Kidney (tissue), 14 donors: ENCODE results near the gene PTPA. TPM values are rescaled to one million over a fixed set of nuclear protein-coding genes. Genes with fewer than 3 reads are reported as not detected.
A peak's percentile ranks its signal among the peaks of the same experiment; 100 is the strongest.

ENCODE experiments used
- DNase-seq, 5 donors: peaks; one replicate each; pipeline ENCODE4 v3.0.0-alpha.2; 2013 to 2020
- FAIRE-seq: peaks from 2 replicates; lab custom pipeline; 2012; peaks lifted over from hg19 to GRCh38; lab: Jason Lieb, UNC
- H3K27ac ChIP-seq, 2 donors: one replicate each; pipeline ENCODE4 v1.7.0; 2013; ENCODE audit warnings: low read depth in 2 of 2, low read length in 2 of 2, inconsistent platforms in 1 of 2
- H3K27me3 ChIP-seq: one replicate; pipeline ENCODE4 v1.7.1; 2013; ENCODE audit warnings: low read length, inconsistent platforms; ENCODE audit not compliant: control insufficient read depth, insufficient read depth
- H3K36me3 ChIP-seq, 3 donors: one replicate each; pipeline versions ENCODE4 v1.7.0 to v1.7.1; 2013; ENCODE audit warnings: low read length in 3 of 3, control low read depth in 1 of 3, inconsistent platforms in 1 of 3; ENCODE audit not compliant: insufficient read depth in 3 of 3, control insufficient read depth in 2 of 3
- H3K4me1 ChIP-seq, 3 donors: one replicate each; pipeline versions ENCODE4 v1.7.0 to v1.7.1; 2013; ENCODE audit warnings: low read length in 3 of 3, inconsistent platforms in 1 of 3, low read depth in 1 of 3; ENCODE audit not compliant: control insufficient read depth in 2 of 3, insufficient read depth in 2 of 3
- H3K4me3 ChIP-seq, 3 donors: one replicate each; pipeline versions ENCODE4 v1.7.0 to v1.8.1; 2013; ENCODE audit warnings: low read length in 3 of 3, control low read depth in 1 of 3, inconsistent platforms in 1 of 3
- H3K9ac ChIP-seq, 3 donors: one replicate each; pipeline versions ENCODE4 v1.7.0 to v1.7.1; 2013; ENCODE audit warnings: low read length in 3 of 3, control low read depth in 1 of 3, inconsistent platforms in 1 of 3
- H3K9me3 ChIP-seq, 3 donors: one replicate each; pipeline versions ENCODE4 v1.7.0 to v1.7.1; 2013; ENCODE audit warnings: low read length in 3 of 3, control low read depth in 1 of 3, inconsistent platforms in 1 of 3; ENCODE audit not compliant: control insufficient read depth in 2 of 3, insufficient read depth in 1 of 3
- intact Hi-C: fragments of 100-400 bp; cut with DNase I; formaldehyde crosslinking; loops from one replicate; pipeline ENCODE4 v1.11.1; 2022
- polyA plus RNA-seq: library from polyadenylated mRNA; stranded (reverse); fragments of 350-450 nt; fragmentation: Illumina TruSeq; extraction: RNeasy Lipid Tissue Mini Kit (QIAGEN cat#74804); gene quantifications from one replicate; pipeline ENCODE4 v1.2.3, GENCODE V29; 2014; ENCODE audit warnings: low read depth, low replicate concordance; ENCODE audit not compliant: insufficient read depth
- total RNA-seq: library from RNA; stranded (reverse); fragmentation: NEBNext Ultra II Directional; extraction: Animal tissue kit (Norgen Biotek cat#: 25700); gene quantifications from one replicate; pipeline ENCODE4 v1.2.1, GENCODE V29; 2021
- TF ChIP-seq, protein P1 (sequence below): IDR thresholded peaks from 3 replicates; pipeline ENCODE4 v1.5.1; 2012; ENCODE audit warnings: mild to moderate bottlenecking, moderate library complexity, borderline replicate concordance; ENCODE audit not compliant: insufficient read depth; ENCODE audit errors: extremely low read depth
- donor health status: control.
- donor health status: control.
- donor health status: control.
- donor health status: control.
- donor health status: control.
- donor health status: DM: yes; HTN: yes; CAD: no.
- donor health status: Normal renal cell carcinoma (clear cell type).

The PTPA gene
- total and polyA plus RNA-seq, 2 donors from 2014 or later: 161 to 164 TPM

DNA sequence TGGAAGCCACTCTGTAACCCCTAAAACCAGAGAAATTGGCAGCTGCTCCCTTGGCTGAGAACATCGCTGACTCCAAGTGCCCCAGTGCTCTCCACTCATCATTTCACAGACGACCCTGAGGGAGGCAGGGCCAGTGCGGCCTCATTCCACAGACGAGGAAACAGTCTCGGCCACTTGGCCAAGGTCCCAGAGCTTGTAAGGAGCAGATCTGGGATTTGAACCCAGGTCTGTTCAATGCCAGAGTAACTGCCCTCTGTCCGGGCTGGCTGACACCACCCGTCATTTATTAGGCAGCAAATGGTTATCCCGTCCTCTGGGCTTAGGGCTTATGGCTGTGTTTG lies 86.7 kb downstream of the PTPA start:
- H3K9ac ChIP-seq: no peak overlapping the region
- no peak for FAIRE-seq
- no peak for DNase-seq

More for the DNA sequence above, 86.7 kb downstream of the PTPA start:
- no peak overlapping the region for H3K4me3 ChIP-seq
- no peaks in the 10 kb centered on the region for H3K36me3 ChIP-seq
- no peaks in the 10 kb centered on the region for H3K4me1 ChIP-seq
- no peaks in the 10 kb centered on the region for H3K9me3 ChIP-seq
- no peaks in the 10 kb centered on the region for H3K27me3 ChIP-seq
- intact Hi-C loops: no loop called here
- TF ChIP-seq, protein P1, sequence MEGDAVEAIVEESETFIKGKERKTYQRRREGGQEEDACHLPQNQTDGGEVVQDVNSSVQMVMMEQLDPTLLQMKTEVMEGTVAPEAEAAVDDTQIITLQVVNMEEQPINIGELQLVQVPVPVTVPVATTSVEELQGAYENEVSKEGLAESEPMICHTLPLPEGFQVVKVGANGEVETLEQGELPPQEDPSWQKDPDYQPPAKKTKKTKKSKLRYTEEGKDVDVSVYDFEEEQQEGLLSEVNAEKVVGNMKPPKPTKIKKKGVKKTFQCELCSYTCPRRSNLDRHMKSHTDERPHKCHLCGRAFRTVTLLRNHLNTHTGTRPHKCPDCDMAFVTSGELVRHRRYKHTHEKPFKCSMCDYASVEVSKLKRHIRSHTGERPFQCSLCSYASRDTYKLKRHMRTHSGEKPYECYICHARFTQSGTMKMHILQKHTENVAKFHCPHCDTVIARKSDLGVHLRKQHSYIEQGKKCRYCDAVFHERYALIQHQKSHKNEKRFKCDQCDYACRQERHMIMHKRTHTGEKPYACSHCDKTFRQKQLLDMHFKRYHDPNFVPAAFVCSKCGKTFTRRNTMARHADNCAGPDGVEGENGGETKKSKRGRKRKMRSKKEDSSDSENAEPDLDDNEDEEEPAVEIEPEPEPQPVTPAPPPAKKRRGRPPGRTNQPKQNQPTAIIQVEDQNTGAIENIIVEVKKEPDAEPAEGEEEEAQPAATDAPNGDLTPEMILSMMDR: no peak
- H3K27ac ChIP-seq: peak overlapping the region in 1 of 2 donors; percentile 78

Other genes with a start within 250 kb of the PTPA start
- 5.1 TPM for gene KYAT1, start 229.5 kb upstream of the PTPA start, total RNA-seq
- gene KYAT1, start 229.5 kb upstream of the PTPA start, polyA plus RNA-seq: 17.0 TPM
- 37.4 TPM for gene LRRC8A, start 229.3 kb upstream of the PTPA start, total RNA-seq
- gene LRRC8A, start 229.3 kb upstream of the PTPA start, polyA plus RNA-seq: 18.5 TPM
- gene PHYHD1, start 190.4 kb upstream of the PTPA start, total RNA-seq: 59.0 TPM
- gene PHYHD1, start 190.4 kb upstream of the PTPA start, polyA plus RNA-seq: 122 TPM
- 13.9 TPM for gene DOLK, start 163.8 kb upstream of the PTPA start, total RNA-seq
- gene DOLK, start 163.8 kb upstream of the PTPA start, polyA plus RNA-seq: 17.0 TPM
- 27.9 TPM for gene NUP188, start 163.7 kb upstream of the PTPA start, total RNA-seq
- gene NUP188, start 163.7 kb upstream of the PTPA start, polyA plus RNA-seq: 6.4 TPM
- gene SH3GLB2, start 83.1 kb upstream of the PTPA start, total RNA-seq: 128 TPM
- gene SH3GLB2, start 83.1 kb upstream of the PTPA start, polyA plus RNA-seq: 118 TPM
- gene MIGA2, start 74.8 kb upstream of the PTPA start, total RNA-seq: 29.9 TPM
- 26.1 TPM for gene MIGA2, start 74.8 kb upstream of the PTPA start, polyA plus RNA-seq
- gene DOLPP1, start 30.3 kb upstream of the PTPA start, total RNA-seq: 9.1 TPM
- gene DOLPP1, start 30.3 kb upstream of the PTPA start, polyA plus RNA-seq: 12.1 TPM
- 32.3 TPM for gene CRAT, start 622 bp upstream of the PTPA start, total RNA-seq
- 76.8 TPM for gene CRAT, start 622 bp upstream of the PTPA start, polyA plus RNA-seq
- 46.9 TPM for gene IER5L, start 66.8 kb downstream of the PTPA start, total RNA-seq
- 18.0 TPM for gene IER5L, start 66.8 kb downstream of the PTPA start, polyA plus RNA-seq